Breast epithelium (tissue), 4 donors: ENCODE measurements around the gene ADCY2. TPM values are rescaled to one million over a fixed set of nuclear protein-coding genes. Genes with fewer than 3 reads are reported as not detected.

Experiments used
- DNase-seq, 2 donors: peaks; one replicate each; pipeline ENCODE4 v3.0.0-alpha.2; 2019; ENCODE audit warnings: low spot score in 2 of 2
- H3K27ac ChIP-seq, 2 donors: fragments of 200-600 bp; sonication (generic) in 1 of 2; one replicate each; pipeline ENCODE4 v1.5.1; 2016 to 2019; ENCODE audit warnings: mild to moderate bottlenecking in 1 of 2
- H3K27me3 ChIP-seq, 2 donors: fragments of 200-600 bp; sonication (generic) in 1 of 2; one replicate each; pipeline versions ENCODE4 v1.5.1 to v1.6.0; 2017 to 2019; ENCODE audit warnings: control low read depth in 1 of 2, mild to moderate bottlenecking in 1 of 2
- H3K36me3 ChIP-seq: fragments of 200-600 bp; one replicate; pipeline ENCODE4 v1.5.1; 2019
- H3K4me1 ChIP-seq, 2 donors: fragments of 200-600 bp; sonication (generic); one replicate each; pipeline ENCODE4 v1.5.1; 2016 to 2019; ENCODE audit warnings: control low read depth in 1 of 2
- H3K4me3 ChIP-seq, 3 donors: fragments of 200-600 bp; sonication (generic); 1 replicate in 2 of 3; 2 replicates in 1 of 3; pipeline ENCODE4 v1.5.1; 2016 to 2019; ENCODE audit warnings: mild to moderate bottlenecking in 3 of 3, moderate library complexity in 2 of 3
- H3K9me3 ChIP-seq, 2 donors: fragments of 200-600 bp; sonication (generic) in 1 of 2; one replicate each; pipeline ENCODE4 v1.5.1; 2016 to 2019; ENCODE audit warnings: control low read depth in 1 of 2
- CTCF ChIP-seq, 3 donors: fragments of 450-650 bp; IDR thresholded peaks; one replicate each; pipeline ENCODE4 v1.5.1; 2016 to 2017; ENCODE audit warnings: antibody characterized with exemption in 3 of 3, mild to moderate bottlenecking in 3 of 3, moderate library complexity in 3 of 3
- POLR2A ChIP-seq: fragments of 450-650 bp; IDR thresholded peaks from one replicate; pipeline ENCODE4 v1.6.1; 2016; ENCODE audit warnings: antibody characterized with exemption, mild to moderate bottlenecking, moderate library complexity
- POLR2AphosphoS5 ChIP-seq, 3 donors: sonication (generic); formaldehyde crosslinking; IDR thresholded peaks; one replicate each; pipeline ENCODE4 v1.6.1; 2017; ENCODE audit warnings: antibody characterized with exemption in 3 of 3
- intact Hi-C: fragments of 100-400 bp; cut with DNase I; formaldehyde crosslinking; loops from one replicate; pipeline ENCODE4 v1.15.1; 2023; ENCODE audit warnings: low total_unique reads
- total RNA-seq, 3 donors: library from RNA; depleted of rRNA; stranded (reverse); fragments of >200 nt; gene quantifications; one replicate each; pipeline ENCODE4 v1.1.0, GENCODE V29; 2016

The ADCY2 gene
- total RNA-seq, 3 donors from 2014 or later, result 3.8 to 30.1 (median 4.9) TPM

GRCh38 chr5:7398596-7399280 is 2.8 kb downstream of the ADCY2 start:
- DNase-seq, result no peak
- TF ChIP-seq POLR2A (no peak), CTCF (IDR thresholded peaks at IDR 0.05) (no peak), POLR2AphosphoS5 (IDR thresholded peaks at IDR 0.05) (no peak)
- intact Hi-C loops, result no loop called here
- H3K36me3 ChIP-seq, result no peaks in the 10 kb centered on the region
- no peaks in the 10 kb centered on the region for H3K4me1 ChIP-seq
- H3K4me3 ChIP-seq, result no peak overlapping the region
- H3K9me3 ChIP-seq, result no peaks in the 10 kb centered on the region
- peaks cover 0 to 4% of the 10 kb centered on the region in 2 donors for H3K27me3 ChIP-seq
- no peak overlapping the region for H3K27ac ChIP-seq

- no peak overlapping the region for H3K4me3 ChIP-seq
- no peak for TF ChIP-seq POLR2A
- TF ChIP-seq CTCF (IDR thresholded peaks at IDR 0.05), result no peak
- TF ChIP-seq POLR2AphosphoS5 (IDR thresholded peaks at IDR 0.05), result no peak
- H3K36me3 ChIP-seq, result no peaks in the 10 kb centered on the region
- no peak overlapping the region for H3K27ac ChIP-seq
- H3K4me1 ChIP-seq, result no peaks in the 10 kb centered on the region
- H3K9me3 ChIP-seq, result no peaks in the 10 kb centered on the region
- DNase-seq, result no peak
- intact Hi-C loops, result no loop called here
- no peaks in the 10 kb centered on the region for H3K27me3 ChIP-seq
These were observed 9.3 kb downstream of the ADCY2 start for GRCh38 chr5:7405277-7405676.

- Histone ChIP-seq H3K36me3 (no peaks in the 10 kb centered on the region), H3K27ac (no peak overlapping the region), H3K4me3 (no peak overlapping the region), H3K9me3 (no peaks in the 10 kb centered on the region), H3K27me3 (no peaks in the 10 kb centered on the region), H3K4me1 (no peaks in the 10 kb centered on the region)
- DNase-seq, result no peak
- no peak for TF ChIP-seq CTCF (IDR thresholded peaks at IDR 0.05)
- TF ChIP-seq POLR2AphosphoS5 (IDR thresholded peaks at IDR 0.05), result no peak
- TF ChIP-seq POLR2A, result no peak
- intact Hi-C loops, result no loop called here
These were observed 15.1 kb downstream of the ADCY2 start for GRCh38 chr5:7410936-7411511.

GRCh38 chr5:7412409-7412808 is 16.5 kb downstream of the ADCY2 start:
- no peak overlapping the region for H3K27ac ChIP-seq
- no peak for DNase-seq
- H3K27me3 ChIP-seq, result no peaks in the 10 kb centered on the region
- no peaks in the 10 kb centered on the region for H3K36me3 ChIP-seq
- intact Hi-C loops, result no loop called here
- no peak for TF ChIP-seq POLR2A
- no peak for TF ChIP-seq CTCF (IDR thresholded peaks at IDR 0.05)
- no peak overlapping the region for H3K4me3 ChIP-seq
- H3K9me3 ChIP-seq, result no peaks in the 10 kb centered on the region
- no peaks in the 10 kb centered on the region for H3K4me1 ChIP-seq

- DNase-seq, result no peak
- no peaks in the 10 kb centered on the region for H3K9me3 ChIP-seq
- no peaks in the 10 kb centered on the region for H3K36me3 ChIP-seq
- no peak overlapping the region for H3K27ac ChIP-seq
- TF ChIP-seq POLR2AphosphoS5 (IDR thresholded peaks at IDR 0.05) (no peak), CTCF (IDR thresholded peaks at IDR 0.05) (no peak), POLR2A (no peak)
- no peaks in the 10 kb centered on the region for H3K4me1 ChIP-seq
- no peak overlapping the region for H3K4me3 ChIP-seq
- no peaks in the 10 kb centered on the region for H3K27me3 ChIP-seq
- intact Hi-C loops, result no loop called here
These were observed 19.2 kb downstream of the ADCY2 start for GRCh38 chr5:7415123-7415522.
